ENCODE data around the gene TMEM203. TPM values are rescaled to one million over a fixed set of nuclear protein-coding genes. Genes with fewer than 3 reads are reported as not detected.

Gene TMEM203
- total and polyA plus RNA-seq, 2 of the 13 experiments (the other 11 are each of a cell fraction or from before 2014, with no cell fraction given), result 23.4 to 36.7 TPM

DNA sequence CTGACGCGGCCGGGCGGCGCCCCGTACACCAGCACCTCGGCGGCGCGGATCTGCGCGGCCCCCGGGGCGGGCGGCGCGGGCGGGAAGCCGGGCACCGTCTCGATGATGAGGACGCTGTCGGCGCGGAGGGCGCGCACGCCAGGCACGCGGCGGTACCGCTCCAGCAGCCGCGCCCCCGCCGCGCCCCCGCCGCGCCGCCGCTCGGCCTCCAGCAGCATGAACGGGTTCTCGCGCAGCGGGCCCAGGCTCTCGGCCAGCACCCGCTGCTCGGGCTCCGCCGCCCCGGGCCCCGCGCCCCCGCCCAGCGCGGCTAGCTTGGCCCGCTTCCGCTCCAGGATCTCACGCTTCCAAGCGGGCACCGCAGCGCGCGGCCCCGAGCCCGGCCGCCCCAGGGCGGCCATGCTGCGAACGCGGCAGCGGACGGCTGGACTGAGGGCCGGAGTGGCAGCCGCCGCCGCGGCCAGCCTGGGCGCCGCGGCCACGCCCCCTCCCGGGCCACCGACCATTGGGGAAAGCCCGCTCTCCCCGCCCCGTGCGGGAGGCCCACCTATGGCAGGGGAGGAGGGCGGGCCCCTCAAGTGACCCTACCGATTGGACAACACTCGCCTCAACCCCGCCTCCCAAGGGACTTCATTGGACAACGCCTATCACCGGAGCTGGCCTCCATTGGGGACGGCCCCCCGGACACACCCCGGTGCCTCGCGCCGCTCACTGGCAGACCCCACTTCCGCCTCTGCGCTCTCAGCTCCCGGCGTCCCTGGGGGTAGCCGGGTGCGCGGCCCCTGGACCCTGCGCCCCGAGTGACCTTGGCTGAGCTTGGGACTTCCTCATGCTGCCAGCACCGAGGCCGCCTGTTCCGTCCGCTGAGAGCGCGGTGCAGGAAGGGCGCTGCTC lies 4.9 kb downstream of the TMEM203 start, which contains the start of gene TPRN (continued):
- TF ChIP-seq, protein P1, sequence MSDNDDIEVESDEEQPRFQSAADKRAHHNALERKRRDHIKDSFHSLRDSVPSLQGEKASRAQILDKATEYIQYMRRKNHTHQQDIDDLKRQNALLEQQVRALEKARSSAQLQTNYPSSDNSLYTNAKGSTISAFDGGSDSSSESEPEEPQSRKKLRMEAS (IDR thresholded peaks at IDR 0.05), result peak; percentile 86
- TF ChIP-seq GPBP1L1 (CRISPR knock-in tag; IDR thresholded peaks at IDR 0.05), result no peak
- TF ChIP-seq SMAD3 (CRISPR knock-in tag; IDR thresholded peaks at IDR 0.05), result peak; percentile 79; the same call in 1 of the 2 replicates
- 0 out of 2 replicates have a peak, but pooled peaks have one; percentile 47 for TF ChIP-seq STAT6 (CRISPR knock-in tag; IDR thresholded peaks at IDR 0.05; ENCODE audit: borderline replicate concordance)
- TF ChIP-seq ZBTB3 (CRISPR knock-in tag; IDR thresholded peaks at IDR 0.05; ENCODE audit: borderline replicate concordance, low read depth), result no peak
- peak; percentile 83; the same call in 1 of the 2 replicates for TF ChIP-seq ZNF44 (CRISPR knock-in tag; IDR thresholded peaks at IDR 0.05)
- no peak for TF ChIP-seq ZNF552 (CRISPR knock-in tag; IDR thresholded peaks at IDR 0.05; ENCODE audit: borderline replicate concordance)
- TF ChIP-seq CEBPZ (IDR thresholded peaks at IDR 0.05; ENCODE audit: low read length), result peak; percentile 15; the same call in 1 of the 2 replicates
- no peak for TF ChIP-seq ZNF776 (CRISPR knock-in tag; IDR thresholded peaks at IDR 0.05)
- peak; percentile 74 for TF ChIP-seq HNRNPLL (IDR thresholded peaks at IDR 0.05; ENCODE audit: low read depth, low read length, poor library complexity, severe bottlenecking)
- TF ChIP-seq, protein P2, sequence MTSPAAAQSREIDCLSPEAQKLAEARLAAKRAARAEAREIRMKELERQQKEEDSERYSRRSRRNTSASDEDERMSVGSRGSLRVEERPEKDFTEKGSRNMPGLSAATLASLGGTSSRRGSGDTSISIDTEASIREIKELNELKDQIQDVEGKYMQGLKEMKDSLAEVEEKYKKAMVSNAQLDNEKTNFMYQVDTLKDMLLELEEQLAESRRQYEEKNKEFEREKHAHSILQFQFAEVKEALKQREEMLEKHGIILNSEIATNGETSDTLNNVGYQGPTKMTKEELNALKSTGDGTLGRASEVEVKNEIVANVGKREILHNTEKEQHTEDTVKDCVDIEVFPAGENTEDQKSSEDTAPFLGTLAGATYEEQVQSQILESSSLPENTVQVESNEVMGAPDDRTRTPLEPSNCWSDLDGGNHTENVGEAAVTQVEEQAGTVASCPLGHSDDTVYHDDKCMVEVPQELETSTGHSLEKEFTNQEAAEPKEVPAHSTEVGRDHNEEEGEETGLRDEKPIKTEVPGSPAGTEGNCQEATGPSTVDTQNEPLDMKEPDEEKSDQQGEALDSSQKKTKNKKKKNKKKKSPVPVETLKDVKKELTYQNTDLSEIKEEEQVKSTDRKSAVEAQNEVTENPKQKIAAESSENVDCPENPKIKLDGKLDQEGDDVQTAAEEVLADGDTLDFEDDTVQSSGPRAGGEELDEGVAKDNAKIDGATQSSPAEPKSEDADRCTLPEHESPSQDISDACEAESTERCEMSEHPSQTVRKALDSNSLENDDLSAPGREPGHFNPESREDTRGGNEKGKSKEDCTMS (CRISPR knock-in tag; conservative IDR thresholded peaks at IDR 0.05), result no peak
- TF ChIP-seq EZH2 (conservative IDR thresholded peaks at IDR 0.05; ENCODE audit: low read depth, low read length), result no peak
- peak; percentile 87 for TF ChIP-seq ZNF264 (CRISPR knock-in tag; IDR thresholded peaks at IDR 0.05)
- 0 out of 2 replicates have a peak, but pooled peaks have one; percentile 35 for TF ChIP-seq POGZ (CRISPR knock-in tag; IDR thresholded peaks at IDR 0.05)
- no peak for TF ChIP-seq MAFG (CRISPR knock-in tag; IDR thresholded peaks at IDR 0.05)
- 0 out of 2 replicates have a peak, but pooled peaks have one; percentile 63 for TF ChIP-seq ZNF598 (CRISPR knock-in tag; IDR thresholded peaks at IDR 0.05; ENCODE audit: borderline replicate concordance)
